Measurements from ENCODE around the gene IFNA7. TPM values are rescaled to one million over a fixed set of nuclear protein-coding genes. Genes with fewer than 3 reads are reported as not detected.

The IFNA7 gene
- not detected in 5 replicates for total RNA-seq (2022; extraction: Qiagen RNA extraction; ENCODE audit: low read depth)

GRCh38 chr9:21202105-21202504, at the start of gene IFNA7:
Gene IFNA7, minus strand, starts transcription at chr9:21202205. Its CDS starts 40 bp downstream, at chr9:21202165.

GRCh38 chr9:21239911-21240310, 37.9 kb upstream of the IFNA7 start, which contains the start of gene IFNA14:
Gene IFNA14, minus strand, starts transcription at chr9:21240005. Its CDS starts 70 bp downstream, at chr9:21239935.

DNA sequence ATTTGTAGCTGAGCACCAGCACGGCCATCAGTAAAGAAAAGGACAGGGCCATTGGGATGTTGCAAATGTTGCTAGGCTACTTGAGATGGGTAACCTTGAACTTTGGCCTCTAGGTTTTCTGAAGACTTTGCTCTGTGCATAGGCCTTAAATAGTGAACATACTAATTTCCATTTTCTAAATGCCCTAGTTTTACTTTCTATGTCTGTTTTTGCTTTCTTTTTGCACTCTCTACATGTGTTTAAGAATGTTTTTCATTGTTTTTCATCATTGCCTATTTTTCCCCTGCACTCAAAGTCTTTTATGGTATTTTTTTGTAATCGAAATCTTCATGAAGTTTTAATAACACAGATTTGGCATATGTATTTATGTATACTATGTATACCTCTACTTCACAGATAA, 26.1 kb upstream of the IFNA7 start, which contains the start of gene IFNA17:
IFNA17 (minus strand) TSS at position 101 of the 400 bp plus-strand sequence; CDS start at position 52, 49 bp downstream.

DNA sequence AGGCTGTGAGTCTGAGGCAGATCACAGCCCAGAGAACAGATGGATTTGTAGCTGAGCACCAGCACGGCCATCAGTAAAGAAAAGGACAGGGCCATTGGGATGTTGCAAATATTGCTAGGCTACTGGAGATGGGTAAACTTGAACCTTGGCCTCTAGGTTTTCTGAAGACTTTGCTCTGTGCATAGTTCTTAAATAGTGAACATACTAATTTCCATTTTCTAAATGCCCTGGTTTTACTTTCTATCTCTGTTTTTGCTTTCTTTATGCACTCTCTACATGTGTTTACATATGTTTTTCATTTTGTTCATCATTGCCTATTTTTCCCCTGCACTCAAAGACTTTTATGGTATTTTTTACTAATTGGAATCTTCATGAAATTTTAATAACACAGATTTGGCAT, 15.2 kb upstream of the IFNA7 start, which contains the start of gene IFNA16:
IFNA16 (minus strand) TSS at position 101 of the 400 bp plus-strand sequence; CDS start at position 95, 6 bp downstream.

DNA sequence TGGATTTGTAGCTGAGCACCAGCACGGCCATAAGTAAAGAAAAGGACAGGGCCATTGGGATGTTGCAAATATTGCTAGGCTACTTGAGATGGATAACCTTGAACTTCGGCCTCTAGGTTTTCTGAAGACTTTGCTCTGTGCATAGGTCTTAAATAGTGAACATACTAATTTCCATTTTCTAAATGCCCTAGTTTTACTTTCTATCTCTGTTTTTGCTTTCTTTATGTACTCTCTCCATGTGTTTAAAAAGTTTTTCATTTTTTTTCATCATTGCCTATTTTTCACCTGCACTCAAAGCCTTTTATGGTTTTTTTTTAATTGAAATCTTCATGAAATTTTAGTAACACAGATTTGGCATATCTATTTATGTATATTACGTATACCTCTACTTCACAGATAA, 5.0 kb upstream of the IFNA7 start, which contains the start of gene IFNA10:
IFNA10 (minus strand) TSS at position 101 of the 400 bp plus-strand sequence; CDS start at position 55, 46 bp downstream.

DNA sequence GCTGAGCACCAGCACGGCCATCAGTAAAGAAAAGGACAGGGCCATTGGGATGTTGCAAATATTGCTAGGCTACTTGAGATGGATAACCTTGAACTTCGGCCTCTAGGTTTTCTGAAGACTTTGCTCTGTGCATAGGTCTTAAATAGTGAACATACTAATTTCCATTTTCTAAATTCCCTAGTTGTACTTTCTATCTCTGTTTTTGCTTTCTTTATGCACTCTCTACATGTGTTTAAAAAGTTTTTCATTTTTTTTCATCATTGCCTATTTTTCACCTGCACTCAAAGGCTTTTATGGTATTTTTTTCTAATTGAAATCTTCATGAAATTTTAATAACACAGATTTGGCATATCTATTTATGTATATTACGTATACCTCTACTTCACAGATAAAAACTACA, 14.5 kb downstream of the IFNA7 start, which contains the start of gene IFNA4:
IFNA4 (minus strand) TSS at position 101 of the 400 bp plus-strand sequence; CDS start at position 45, 56 bp downstream.

DNA sequence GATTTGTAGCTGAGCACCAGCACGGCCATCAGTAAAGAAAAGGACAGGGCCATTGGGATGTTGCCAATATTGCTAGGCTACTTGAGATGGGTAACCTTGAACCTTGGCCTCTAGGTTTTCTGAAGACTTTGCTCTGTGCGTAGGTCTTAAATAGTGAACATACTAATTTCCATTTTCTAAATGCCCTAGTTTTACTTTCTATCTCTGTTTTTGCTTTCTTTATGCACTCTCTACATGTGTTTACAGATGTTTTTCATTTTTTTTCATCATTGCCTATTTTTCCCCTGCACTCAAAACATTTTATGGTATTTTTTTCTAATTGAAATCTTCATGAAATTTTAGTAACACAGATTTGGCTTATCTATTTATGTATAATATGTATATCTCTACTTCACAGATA, 35.4 kb downstream of the IFNA7 start, which contains the start of gene IFNA21:
IFNA21 (minus strand) TSS at position 101 of the 400 bp plus-strand sequence; CDS start at position 53, 48 bp downstream.

Other genes starting within 250 kb of the IFNA7 start
- 1.0 to 1.6 TPM (median 1.1 TPM) in 5 replicates for gene HACD4, start 170.6 kb downstream of the IFNA7 start, total RNA-seq (2022; extraction: Qiagen RNA extraction; ENCODE audit: low read depth)
- not detected in 5 replicates for gene IFNB1, start 124.3 kb downstream of the IFNA7 start, total RNA-seq (2022; extraction: Qiagen RNA extraction; ENCODE audit: low read depth)
- not detected in 5 replicates for gene IFNW1, start 60.4 kb downstream of the IFNA7 start, total RNA-seq (2022; extraction: Qiagen RNA extraction; ENCODE audit: low read depth)
- gene IFNA21, start 35.5 kb downstream of the IFNA7 start, total RNA-seq (2022; extraction: Qiagen RNA extraction; ENCODE audit: low read depth), result not detected in 5 replicates
- gene IFNA4, start 14.6 kb downstream of the IFNA7 start, total RNA-seq (2022; extraction: Qiagen RNA extraction; ENCODE audit: low read depth), result not detected in 5 replicates
- gene IFNA10, start 4.9 kb upstream of the IFNA7 start, total RNA-seq (2022; extraction: Qiagen RNA extraction; ENCODE audit: low read depth), result not detected in 5 replicates
- gene IFNA16, start 15.1 kb upstream of the IFNA7 start, total RNA-seq (2022; extraction: Qiagen RNA extraction; ENCODE audit: low read depth), result not detected in 5 replicates
- not detected in 5 replicates for gene IFNA17, start 26.0 kb upstream of the IFNA7 start, total RNA-seq (2022; extraction: Qiagen RNA extraction; ENCODE audit: low read depth)
- gene IFNA14, start 37.8 kb upstream of the IFNA7 start, total RNA-seq (2022; extraction: Qiagen RNA extraction; ENCODE audit: low read depth), result not detected in 5 replicates
- gene IFNA5, start 103.1 kb upstream of the IFNA7 start, total RNA-seq (2022; extraction: Qiagen RNA extraction; ENCODE audit: low read depth), result not detected in 5 replicates
- 15.0 to 20.4 TPM (median 17.7 TPM) in 5 replicates for gene KLHL9, start 133.2 kb upstream of the IFNA7 start, total RNA-seq (2022; extraction: Qiagen RNA extraction; ENCODE audit: low read depth)
- not detected in 5 replicates for gene IFNA6, start 148.7 kb upstream of the IFNA7 start, total RNA-seq (2022; extraction: Qiagen RNA extraction; ENCODE audit: low read depth)
- not detected in 5 replicates for gene IFNA13, start 165.9 kb upstream of the IFNA7 start, total RNA-seq (2022; extraction: Qiagen RNA extraction; ENCODE audit: low read depth)
- gene IFNA2, start 183.2 kb upstream of the IFNA7 start, total RNA-seq (2022; extraction: Qiagen RNA extraction; ENCODE audit: low read depth), result not detected in 5 replicates
- gene IFNA8, start 206.9 kb upstream of the IFNA7 start, total RNA-seq (2022; extraction: Qiagen RNA extraction; ENCODE audit: low read depth), result not detected in 5 replicates
- gene IFNA1, start 238.2 kb upstream of the IFNA7 start, total RNA-seq (2022; extraction: Qiagen RNA extraction; ENCODE audit: low read depth), result not detected in 5 replicates

Data from A549 treated with DMSO at 1 μM for 4 hours (cell line).